HG02610 (cell line): ENCODE results near the gene TAP2.
A peak's percentile ranks its signal among the peaks of the same experiment; 100 is the strongest.
"Not testable (repeated sequence)": the region's sequence is repeated elsewhere in the genome, so short reads cannot be mapped to it uniquely, and the experiment has no call there.

Experiments used
- ATAC-seq: cut with Tn5 transposase; IDR thresholded peaks from one replicate; pipeline ENCODE4 v1.9.1; 2021; ENCODE audit warnings: mild to moderate bottlenecking, moderate library complexity; ENCODE audit not compliant: unreplicated experiment

TAP2 gene

DNA sequence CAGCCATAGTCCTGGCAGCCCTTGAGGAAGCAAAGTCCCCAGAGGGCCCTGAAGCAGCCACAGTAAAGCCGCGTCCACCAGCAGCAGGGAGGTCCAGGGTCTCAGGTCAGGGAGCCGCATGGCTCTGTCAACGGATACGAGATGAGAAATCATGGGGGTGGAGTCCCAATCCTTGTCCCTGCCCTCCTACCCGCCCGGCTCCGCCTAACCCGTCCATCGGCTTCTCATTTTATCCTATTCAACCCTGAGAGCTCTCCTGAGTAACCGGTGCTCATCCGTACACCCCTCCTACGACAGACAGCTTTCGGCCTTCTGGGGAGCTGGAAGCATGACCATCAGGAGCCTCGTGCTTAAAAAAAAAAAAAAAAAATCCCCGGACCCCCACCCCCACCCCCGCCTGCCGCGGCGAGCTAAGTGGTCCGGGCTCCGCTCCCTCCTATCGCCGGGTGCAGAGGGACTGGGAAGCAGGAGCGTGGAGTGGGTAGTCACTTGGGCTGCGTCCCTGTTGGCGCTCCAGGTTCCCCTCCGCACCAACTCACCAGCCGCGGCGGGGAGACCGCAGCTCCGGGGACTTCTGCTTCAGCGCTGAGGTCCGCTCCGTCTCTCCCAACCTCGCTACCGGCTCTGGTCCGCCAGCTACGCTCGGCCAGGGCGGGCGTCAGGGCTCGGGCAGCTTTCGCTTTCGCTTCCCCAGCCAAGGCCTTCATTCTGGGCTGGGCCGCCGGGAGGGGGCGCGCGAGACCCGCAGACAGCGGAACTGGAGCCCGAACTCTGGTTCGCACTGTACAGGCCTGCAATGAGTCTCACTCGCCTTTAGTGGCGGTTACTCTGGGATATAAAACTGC, at the start of gene TAP2:
TAP2 (minus strand) TSS at position 626 of the 845 bp plus-strand sequence; CDS start at position 120, 506 bp downstream.
- peak; percentile 68 for ATAC-seq

DNA sequence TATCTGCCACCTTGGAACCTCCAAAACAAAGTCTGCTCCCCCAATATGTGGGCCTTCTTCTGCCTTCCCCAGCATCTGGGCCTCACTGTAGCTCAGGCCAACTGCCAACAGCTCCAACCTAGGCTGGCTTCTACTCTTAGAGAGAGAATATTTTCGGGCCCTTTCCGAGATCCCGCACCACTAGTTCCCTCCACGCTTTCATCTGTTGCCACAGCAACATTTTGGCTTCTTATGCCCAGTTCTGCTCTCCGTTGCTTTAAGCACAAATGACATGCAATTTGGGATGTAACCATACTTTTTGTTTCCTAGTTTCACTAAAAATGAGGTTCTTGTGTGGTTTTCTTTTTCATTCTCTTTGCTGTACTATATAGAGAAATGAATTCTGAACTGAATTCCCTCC, 49.1 kb upstream of the TAP2 start:
- no peak for ATAC-seq

DNA sequence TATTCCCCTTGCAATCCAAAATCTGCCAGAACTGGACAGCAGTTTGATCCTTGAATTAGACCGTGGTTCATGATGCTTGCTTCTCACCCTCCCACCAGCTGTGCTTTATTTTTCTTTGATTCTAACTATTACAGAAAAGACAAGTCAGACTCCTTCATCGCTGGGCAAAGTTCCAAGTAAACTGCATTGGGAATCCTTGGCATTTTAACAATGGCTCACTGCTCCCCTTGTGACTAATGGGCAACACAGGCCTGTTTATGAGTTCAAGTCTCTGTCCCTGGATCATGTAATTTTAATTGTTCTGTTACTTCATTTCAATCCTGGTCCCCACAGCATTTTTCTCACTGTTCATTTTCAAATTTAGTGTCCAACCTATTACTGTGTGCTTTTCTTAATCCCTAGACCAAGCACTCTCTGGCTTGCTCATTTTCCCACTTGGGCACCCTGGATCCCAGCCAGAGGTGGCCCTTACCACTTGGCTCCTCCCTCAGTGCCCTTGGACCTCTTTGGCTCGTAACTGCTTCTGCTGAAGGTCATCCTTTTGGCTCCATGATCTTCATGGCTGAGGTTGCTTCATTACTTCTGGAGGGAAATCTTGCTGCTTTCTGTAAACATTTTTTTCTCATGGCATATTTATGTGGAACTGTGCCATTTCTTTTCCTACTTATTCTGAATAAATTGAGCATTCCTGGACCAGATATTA, 48.3 kb upstream of the TAP2 start:
- no peak for ATAC-seq

DNA sequence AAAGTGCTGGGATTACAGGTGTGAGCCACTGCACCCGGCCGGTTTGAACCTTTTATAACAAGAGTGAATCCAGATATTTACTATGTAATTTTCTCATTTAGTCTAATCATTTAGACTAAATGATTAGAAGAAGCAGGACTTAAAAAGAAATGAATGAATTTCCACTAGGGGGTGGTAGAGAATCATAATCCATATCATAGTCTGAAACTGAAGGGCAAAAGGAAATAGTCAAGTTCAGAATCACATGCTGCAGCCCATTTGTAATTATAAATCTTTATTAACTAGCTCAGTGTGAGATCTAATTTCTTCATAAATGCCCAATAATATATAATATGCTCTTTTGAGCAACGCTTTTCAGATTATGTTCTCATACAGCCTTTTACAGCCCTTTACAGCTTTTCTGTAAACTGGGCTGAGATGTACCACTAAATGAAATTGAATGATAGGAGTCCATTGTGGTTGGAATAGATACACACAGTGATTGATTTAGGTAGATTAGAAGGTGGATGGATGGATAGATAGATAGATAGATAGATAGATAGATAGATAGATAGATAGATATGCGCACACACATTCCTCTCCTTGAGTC, 47.3 kb upstream of the TAP2 start:
- ATAC-seq: no peak

DNA sequence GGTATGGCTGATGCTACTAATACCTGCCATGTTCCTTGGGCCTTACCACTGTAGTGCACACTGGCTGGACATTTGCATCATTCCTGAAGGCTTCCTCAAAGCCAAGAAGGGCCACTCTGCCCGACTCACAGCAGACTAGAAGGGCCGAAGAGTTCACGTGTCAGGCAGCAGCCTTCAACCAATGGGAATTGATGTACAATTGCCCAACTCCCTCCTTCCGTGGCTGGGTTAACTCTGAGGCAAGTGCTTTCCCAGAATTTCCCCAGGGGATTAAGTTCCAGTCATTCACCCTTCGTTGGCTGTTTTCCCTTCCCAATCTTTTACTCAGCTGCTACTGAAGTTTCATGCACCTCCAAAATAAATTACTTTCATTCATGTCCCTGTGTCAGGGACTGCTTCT, 45.2 kb upstream of the TAP2 start:
- ATAC-seq: no peak

DNA sequence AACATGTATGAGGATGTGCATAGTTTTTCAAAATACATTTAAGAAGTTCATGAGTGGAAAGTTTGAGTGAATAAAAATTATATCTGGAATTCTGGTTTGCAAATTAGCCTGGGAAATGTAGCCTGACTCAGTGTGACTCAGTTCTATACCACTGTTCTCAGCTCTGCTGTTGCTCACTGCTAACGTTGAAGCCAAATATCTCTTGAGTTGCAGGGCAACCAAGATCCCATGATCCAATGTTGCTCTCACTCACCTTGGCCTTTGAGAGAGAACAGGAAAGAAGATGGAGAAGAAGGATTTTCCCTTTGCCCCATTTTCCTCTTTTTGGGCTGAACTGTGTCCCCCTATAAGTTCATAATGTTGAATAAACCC, 44.3 kb upstream of the TAP2 start:
- no peak for ATAC-seq

DNA sequence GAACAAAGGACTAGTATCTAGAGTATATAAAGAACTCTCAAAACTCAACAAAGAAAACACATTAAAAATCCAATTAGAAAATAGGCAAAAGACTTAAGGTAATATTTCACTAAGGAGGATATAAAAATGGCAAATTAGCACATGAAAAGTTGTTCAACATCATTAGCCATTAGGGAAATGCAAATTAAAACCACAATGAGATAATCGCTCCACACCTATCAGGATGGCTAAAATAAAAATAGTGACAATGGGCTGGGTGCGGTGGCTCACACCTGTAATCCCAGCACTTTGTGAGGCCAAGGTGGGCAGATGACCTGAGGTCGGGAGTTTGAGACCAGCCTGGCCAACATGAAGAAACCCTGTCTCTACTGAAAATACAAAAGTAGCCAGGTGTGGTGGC, 42.4 kb upstream of the TAP2 start:
- not testable (repeated sequence) for ATAC-seq

DNA sequence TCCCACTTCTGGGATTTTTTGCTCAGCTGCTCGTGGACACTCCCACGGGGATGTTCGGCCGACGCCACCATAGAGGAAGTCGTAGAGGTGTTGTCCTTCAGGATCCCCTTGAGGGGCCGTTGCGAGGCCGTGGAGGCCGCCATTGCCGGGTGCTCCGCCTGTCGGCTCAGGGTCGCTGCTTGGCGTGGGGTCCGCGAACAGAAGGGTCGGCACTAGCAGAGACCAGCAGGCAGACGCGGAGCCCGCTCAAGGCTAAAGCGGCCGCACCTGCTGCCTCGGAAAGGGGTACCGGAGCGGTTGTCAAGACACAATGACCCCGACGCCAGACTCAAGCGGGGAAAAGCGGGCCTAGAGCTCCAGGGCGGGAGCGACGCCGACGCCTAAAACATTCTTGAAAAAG, 41.2 kb upstream of the TAP2 start:
- ATAC-seq: no peak

DNA sequence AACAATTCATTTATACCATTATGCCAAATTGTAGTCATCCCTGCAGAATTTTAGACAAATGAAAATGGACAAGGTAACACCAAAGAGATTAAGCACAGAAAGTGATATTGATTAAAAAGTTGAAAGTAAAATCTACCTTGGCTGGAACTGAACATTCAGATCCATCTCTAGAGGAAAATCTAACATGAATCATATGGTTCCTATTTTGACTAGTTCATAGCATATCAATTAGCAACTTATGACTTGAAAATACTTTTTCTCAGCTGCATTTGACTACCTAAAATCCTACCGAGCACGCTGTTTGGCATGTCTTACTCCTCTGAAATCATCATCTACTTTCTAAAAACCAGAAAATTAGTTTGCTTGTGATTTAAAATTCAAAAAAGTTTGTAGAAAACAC, 38.1 kb upstream of the TAP2 start:
- ATAC-seq: no peak

DNA sequence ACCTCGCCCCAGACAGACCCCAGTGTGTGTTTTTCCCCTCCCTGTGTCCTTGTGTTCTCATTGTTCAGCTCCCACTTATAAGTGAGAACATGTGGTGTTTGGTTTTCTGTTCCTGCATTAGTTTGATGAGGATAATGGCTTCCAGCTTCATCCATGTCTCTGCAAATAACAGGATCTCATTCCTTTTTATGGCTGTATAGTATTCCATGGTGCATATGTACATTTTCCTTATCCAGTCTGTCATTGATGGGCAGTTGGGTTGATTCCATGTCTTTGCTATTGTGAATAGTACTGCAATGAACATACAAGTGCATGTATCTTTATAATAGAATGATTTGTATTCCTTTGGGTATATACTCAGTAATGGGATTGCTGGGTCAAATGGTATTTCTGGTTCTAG, 35.4 kb upstream of the TAP2 start:
- not testable (repeated sequence) for ATAC-seq

DNA sequence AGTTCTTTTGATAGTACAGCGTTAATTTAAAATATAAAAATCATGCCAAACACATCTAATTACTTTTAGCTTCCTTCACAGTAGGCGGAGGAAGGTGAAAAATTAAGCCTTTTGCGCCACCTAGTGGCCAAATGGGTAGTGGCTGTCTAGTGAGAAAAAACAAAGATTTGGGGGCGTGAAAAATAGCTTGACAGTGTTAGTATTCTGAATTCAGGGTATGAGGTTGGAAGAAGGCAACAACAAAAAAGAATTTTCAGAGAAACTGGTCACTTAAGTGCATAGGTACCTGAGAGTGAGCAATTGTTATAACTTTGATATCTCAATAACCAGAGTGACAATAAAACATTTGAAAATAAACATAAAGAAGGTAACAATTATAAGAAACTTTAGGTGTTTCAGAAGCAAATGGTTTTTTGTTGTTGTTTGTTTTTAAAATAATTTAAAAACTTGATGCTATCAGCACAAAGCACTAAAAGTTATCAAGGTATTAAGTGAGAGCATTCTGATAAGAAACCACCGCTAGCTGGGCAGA, 29.8 kb upstream of the TAP2 start:
- ATAC-seq: no peak

DNA sequence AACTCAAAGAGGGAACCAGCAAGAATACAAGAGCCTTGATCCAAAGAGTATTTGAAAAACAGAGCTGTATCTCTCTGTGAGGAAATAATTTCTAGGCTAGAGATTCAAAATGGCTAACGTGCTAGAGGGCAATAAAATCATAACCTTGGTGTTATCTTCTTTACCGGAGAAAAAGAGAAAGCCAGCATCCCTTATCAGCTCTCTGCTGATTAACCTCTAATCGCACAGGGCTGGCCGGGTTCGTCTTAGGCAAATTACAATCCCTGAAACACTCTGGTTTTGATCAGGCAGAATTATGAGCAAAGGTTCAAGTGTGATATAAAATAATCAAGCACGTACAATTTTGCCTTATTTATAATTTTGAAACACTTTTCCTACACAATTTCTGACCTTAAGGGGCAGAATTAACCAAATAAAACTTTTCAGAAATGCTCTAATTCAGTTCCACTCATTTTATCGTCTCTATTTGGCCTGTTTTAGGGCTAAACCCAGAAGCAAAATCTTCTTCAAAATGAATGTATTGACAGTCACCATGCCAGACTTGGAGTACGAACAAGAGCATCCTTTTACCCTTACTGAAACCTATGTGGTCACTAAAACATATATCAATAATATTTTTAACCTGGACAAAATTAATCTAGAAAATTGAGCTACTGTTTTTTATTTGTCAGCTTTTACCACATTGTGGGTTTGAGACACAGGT, 29.2 kb upstream of the TAP2 start:
- ATAC-seq: no peak

DNA sequence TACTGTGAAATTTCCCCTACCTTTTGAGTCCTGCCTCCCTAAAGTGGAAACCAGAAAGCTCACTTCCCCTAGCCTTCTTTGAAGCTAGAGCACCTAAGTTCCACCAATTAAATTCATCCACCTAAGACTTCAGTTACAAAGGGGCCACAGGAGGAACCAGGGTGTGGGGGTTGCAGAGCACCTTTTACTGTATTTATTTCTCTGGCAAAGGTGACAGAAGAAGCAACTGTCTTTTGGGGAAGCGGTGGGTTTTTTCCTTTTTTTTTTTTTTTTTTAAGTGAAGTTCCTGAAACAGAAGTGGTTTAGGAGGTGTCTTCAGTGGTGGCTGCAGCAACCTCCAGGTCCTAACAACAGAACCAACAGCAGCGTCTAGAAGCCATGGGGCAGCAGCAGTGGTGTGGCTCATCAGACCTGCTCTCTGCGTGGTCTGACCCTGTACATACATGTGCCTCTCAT, 28.5 kb upstream of the TAP2 start:
- no peak for ATAC-seq

DNA sequence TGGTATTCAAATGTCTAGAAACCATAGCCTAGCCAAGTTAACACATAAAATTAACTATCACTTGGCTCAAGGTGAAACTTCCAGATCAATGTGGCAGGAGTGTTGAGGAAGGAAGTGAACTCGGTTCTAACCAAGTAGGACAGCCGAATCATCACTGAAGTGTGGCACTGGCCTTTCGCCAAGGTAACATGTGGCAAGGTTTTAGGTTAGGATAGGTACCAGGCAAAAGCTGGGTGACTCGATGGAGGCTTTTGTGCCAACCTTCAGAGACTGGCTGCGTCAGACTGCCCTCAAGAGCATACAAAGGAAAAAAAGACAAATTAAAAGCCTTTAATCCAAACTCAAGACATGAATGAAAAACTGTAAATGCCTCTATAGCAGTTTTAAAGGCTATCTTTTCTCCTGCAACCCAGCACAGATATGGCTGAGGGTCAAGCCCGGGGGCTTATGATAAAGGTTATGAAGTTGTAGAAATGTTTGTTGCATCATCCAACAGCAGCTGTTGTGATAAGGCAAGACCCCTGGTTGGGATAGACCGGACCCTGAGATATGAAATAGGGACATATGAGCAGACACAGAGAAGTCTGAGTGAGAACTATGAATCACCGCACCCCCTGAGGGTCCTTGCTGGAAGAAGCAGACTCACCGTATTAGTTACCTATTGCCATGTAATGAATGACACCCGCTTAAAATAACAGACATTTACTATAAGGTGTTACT, 27.3 kb upstream of the TAP2 start:
- ATAC-seq: no peak

DNA sequence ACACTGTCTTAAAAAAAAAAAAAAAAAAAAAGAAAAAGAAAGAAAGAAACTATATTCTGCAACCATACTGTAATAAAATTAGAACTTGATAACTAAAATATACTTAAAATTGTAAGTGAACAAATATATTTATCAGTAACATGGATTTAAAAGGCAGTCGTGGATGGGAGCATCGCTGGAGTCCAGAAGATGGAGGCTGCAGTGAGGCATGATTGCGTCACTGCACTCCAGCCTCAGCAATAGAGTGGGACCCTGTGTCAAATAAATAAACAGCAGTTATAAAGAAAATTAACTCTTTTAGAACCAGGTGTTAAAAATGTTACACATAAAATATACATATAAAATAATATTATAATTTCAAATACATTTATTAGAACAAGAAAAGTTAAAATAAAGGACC, 24.2 kb upstream of the TAP2 start:
- no peak for ATAC-seq

DNA sequence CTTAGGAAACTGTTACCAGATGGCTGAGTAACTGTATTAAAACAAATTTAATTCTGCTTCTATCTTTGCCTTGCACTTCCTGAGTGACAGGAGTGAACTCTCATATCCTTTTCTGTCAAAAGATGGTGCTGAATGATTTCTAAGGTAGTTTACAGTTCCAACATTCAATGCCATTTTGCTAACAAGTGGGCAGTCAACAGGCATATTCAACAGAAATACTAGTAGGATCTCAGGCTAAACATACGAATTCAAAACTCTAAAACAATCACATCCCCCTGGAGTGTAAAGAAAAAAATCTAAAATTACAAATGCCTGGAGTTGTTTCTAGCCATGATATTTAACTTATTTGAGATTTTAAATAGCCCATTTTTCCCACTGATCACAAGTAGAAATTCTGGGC, 22.1 kb upstream of the TAP2 start:
- no peak for ATAC-seq

DNA sequence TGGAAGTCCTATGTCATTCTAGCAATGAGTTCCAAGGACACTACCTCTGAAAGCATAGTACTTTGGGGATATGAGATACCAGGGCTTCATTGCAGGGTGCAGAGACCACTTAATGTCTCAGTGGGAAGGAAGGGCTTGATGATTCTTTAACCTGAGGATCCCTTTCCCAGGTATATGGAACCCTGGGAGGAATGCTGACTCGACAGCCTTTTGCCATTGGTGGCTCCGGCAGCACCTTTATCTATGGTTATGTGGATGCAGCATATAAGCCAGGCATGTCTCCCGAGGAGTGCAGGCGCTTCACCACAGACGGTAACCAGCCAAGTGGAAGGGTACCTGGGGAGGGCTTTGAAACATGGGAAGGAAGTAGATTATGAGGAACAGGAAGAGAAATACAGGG, 19.7 kb upstream of the TAP2 start:
- ATAC-seq: no peak

DNA sequence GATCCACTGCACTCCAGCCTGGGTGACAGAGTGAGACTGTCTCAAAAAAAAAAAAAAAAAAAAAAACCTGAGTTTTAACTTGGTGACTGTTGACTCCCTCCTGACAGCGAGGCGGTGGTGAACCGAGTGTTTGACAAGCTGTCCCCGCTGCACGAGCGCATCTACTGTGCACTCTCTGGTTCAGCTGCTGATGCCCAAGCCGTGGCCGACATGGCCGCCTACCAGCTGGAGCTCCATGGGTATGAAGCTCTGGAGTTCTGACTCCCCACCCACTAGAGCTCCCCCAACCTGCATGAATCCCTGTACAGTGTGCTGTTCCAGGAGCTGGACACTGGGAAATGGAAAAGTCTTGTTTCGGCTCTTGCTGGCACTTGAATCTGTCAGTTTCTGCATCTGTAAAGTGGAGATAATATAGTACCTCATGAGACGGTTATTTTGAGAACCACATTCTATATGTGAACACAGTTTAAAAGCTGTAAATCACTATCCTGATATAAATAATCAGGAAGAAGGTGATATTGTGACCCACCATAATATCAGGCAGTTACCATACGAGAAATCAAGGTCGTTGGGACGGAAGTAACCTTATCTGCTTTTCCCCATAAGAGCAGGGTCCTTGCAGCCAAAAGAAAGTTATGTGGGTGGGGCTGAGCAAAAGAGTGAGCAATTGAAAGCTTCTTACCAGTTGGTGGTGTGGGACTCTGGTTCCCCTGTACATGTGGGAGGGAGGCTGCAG, 18.8 kb upstream of the TAP2 start:
- no peak for ATAC-seq

DNA sequence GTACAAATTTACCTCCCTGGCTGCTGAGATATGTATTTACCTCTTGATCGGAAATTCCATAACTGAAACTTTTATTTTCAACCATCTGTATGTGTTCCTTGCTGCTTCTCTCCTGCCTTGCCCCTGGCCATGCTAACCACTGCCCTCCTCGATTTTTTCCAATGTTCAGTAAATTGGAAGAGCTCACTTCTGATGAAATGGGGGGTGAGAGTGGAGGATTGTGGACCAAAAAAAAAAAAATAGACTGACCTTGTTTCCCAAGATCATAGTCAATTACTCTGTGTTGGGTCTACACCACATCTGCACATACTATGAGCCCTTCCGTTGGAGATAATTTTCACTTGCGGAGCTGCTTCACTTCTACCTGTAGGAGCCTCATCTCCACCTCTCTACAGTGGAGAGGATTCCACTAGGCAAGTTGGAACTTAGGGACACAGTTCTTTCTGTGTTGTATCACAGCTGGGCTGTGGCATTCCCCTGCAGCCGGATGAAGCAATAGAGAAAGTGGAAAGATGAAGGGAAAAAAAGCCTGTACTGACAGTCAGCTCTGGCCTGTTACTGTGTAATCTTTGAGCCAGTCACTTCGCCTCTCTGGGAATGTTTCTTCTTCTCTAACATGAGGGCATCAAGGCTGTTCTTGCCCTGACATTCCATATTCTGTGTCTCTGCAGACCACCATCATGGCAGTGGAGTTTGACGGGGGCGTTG, 17.1 kb upstream of the TAP2 start:
- ATAC-seq: no peak
